Fibroblast of lung (primary cell): ENCODE results near the gene GRK1.

ENCODE experiments used
- CTCF ChIP-seq, 2 donors: IDR thresholded peaks in 1 of 2; conservative IDR thresholded peaks in 1 of 2; 1 replicate in 1 of 2; 2 replicates in 1 of 2; pipeline ENCODE4 v1.5.1; 2011 to 2012; ENCODE audit warnings: low read length in 2 of 2, control low read depth in 1 of 2, inconsistent platforms in 1 of 2, low read depth in 1 of 2, mild to moderate bottlenecking in 1 of 2
- EZH2 ChIP-seq: IDR thresholded peaks from 2 replicates; pipeline ENCODE4 v1.5.1; 2012; ENCODE audit warnings: low read length, control low read depth, mild to moderate bottlenecking; ENCODE audit errors: missing control alignments

- TF ChIP-seq EZH2, result no peak
- TF ChIP-seq CTCF (conservative IDR thresholded peaks at IDR 0.05 in 1 of 2, IDR thresholded peaks at IDR 0.05 in 1 of 2; ENCODE audit: low read depth in 1 of 2, low read length in 2 of 2), result no peak
These were observed 25.6 kb upstream of the GRK1 start for GRCh38 chr13:113641426-113641825.
